Hematopoietic multipotent progenitor cell treated with erythropoietin and hydrocortisone succinate and interleukin-3 and kit ligand, for 4 days (in vitro differentiated cells): Measurements from ENCODE around the gene RAB31.
"Not testable (repeated sequence)": the region's sequence is repeated elsewhere in the genome, so short reads cannot be mapped to it uniquely, and the experiment has no call there.

ENCODE experiments used
- DNase-seq: peaks from one replicate; pipeline ENCODE4 v3.0.0-alpha.2; 2015

Gene RAB31

GRCh38 chr18:9869715-9870430 is 161.8 kb downstream of the RAB31 start:
- peak; percentile 90 for DNase-seq

DNA sequence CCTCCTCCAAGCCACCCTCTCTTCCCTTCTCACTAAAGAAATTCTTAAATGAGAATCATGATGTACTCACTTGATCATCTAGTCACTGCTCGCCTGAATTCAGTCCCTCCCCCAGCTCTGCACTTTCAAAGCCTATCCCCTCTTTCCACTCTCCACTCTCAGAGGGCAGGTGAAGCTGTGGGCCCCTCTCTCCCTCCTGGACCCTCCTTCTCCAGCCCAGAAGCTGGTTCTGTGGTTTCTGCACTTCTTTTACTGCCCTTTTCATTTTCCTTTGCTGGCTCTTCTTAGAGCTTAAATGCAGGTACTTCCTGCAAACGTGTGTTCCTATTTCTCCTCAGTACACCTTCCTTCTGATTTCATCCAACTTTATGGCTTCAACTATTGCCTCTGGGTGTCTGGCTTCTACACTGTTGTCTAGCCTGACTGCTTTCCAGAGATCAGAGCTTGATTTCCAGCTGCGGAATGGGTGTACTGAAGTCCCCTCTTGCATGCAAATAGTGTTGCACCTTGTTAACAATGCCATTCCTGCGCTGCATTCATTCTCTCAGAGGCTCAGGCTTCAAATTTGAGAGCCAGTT is 162.4 kb downstream of the RAB31 start:
- DNase-seq: no peak

DNA sequence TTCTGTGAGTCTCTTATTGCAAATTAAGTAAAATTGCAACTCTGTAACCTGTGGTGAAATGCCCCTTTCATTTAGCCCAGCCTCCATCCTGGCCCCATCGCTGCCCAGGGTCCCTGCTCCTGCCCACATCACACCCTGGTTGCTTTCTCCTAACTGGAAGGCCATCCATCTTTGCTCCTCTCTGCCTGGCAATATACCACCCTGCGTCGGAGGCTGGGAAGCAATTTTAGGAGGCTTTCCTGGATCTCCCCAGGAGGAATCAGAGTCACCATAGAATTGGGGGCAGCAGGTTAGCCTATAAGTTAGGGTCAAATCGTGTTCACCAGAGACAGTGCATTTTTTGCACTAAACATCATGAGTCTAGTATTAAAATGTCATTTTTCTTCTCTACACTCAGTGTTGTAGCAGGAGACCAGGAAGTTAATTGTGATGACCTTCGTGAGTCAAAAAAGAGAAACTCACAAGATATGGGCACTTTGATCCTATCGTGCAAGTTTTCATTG is 163.2 kb downstream of the RAB31 start:
- DNase-seq: no peak

DNA sequence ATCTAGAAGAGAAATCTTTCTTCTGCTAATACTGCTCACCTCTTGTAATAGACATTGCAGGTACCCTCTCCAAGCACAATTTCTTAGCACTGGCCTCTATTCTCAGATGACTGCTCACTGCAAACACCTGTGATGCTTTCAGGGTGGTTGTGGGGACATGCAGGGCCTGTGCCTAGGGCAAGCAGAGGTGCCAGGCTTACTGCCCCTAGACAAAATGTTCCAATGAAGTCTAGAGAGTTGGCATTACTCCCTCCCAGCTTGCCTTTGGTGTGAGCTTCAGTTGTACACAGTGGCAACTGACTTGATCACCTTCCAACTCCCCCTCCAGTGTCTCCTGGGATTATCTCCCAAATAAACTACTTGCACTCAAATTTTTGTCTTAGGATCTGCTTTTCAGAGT is 164.7 kb downstream of the RAB31 start:
- DNase-seq: no peak

- DNase-seq: no peak
Observed at GRCh38 chr18:9874728-9875127, 166.6 kb downstream of the RAB31 start.

DNA sequence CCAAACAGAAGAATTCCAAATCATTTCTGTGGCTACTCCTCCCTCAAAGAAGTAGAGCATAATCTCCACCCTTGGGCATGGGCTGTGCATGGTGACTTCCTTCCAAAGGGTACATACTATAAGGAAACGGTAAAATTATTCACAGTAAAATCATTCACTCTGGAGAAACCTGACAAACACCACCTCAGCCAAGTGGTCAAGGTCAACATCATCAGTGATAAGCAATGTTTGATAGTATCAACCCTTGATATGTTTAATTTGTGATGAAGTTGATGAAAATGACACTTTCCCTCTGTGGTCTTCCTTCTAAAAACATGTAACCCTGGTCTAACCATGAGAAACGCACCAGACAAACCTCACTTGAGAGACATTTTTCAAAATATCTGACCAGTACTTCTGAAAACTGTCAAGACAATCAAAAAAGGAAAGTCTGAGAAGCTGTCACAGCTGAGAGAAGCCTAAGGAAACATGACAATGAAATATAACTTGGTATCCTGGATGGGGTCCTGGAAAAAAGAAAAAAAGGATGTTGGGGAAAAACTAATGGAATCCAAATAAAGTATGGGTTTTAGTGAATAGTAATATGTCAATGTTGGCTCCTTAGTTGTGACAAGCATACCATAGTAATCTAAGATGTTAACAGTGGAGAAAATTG is 168.2 kb downstream of the RAB31 start:
- no peak for DNase-seq

GRCh38 chr18:9876867-9877654 is 169.0 kb downstream of the RAB31 start:
- DNase-seq: peak; percentile 96

- no peak for DNase-seq
Observed at GRCh38 chr18:9877655-9878014, 169.5 kb downstream of the RAB31 start.

- DNase-seq: no peak
Observed at GRCh38 chr18:9878095-9878494, 170.0 kb downstream of the RAB31 start.

DNA sequence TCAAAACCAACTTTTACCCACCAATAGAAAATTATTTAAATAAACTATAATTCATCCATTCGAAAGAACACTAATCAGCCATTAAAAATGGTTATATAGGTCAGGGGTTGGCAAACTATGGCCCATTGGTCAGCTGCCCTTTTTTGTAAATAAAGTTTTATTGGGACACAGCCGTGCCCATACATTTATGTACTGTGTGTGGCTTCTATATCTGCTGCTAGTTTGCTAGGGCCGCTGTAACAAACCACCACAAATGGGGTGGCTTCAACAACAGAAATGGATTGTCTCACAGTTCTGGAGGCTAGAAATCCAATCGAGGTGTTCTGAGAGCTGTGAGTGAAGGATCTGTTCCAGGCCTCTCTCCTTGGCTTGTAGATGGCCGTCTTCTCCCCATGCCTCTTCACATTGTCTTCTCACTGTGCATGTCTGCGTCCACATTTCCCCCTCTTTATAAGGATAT is 170.7 kb downstream of the RAB31 start:
- no peak for DNase-seq

DNA sequence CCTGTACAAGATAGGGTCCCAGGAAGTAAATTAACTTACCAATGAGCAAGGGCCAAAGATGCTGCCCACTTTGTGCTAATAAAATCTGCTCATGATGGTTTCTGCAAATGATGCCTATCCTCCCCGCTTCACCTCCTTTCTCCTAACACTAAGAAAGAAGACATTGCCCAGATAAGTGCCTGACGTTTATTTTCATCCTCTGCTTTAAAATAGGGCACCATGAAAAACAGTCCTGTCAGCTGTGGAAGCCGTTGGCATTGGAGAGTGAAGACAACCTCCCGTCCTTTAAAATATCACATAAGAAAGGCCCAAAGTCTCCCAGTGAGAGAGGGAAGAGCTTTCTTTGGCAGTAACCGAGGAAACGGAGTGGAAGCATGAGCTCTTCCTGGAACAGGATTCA is 176.0 kb downstream of the RAB31 start:
- DNase-seq: no peak

GRCh38 chr18:9884532-9885140 is 176.5 kb downstream of the RAB31 start:
- DNase-seq: no peak

DNA sequence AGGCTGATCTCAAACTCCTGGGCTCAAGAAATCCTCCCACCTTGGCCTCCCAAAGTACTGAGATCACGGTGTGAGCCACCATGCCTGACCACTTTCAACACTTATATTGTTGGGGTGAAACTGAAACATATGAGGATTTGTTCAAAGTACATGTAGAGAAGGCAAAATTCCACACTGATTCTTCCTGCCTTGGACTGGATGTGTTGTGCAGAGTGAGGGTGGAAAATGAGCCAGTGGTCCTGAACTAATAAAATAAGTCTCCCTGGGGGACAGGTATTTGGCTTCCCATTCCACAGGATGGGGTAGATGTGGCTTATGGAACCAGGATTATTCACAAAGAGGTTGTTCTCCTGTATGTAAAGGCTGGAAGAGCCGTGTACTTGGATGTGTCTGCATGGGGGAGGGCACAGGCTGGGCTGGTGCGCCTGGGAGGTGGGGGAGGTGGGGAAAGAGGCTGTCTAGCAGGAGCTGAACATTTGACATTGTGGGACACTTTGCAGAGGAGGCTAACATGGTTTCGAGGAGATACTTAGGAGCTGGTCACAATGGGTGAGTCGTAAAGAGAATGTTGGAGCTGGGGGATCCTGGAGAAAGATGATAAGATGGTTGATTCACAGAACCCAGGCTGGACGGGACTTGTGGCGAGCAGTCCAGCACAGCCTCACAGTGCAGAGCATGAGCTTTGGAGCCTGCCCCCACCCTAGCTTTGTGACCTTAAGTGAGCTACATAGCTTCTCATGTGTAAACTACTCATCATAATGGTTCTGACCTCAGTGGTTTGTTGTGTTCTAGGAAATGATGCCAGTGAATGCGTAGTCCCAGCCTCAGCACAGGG is 177.3 kb downstream of the RAB31 start, which contains the start of gene TXNDC2:
TXNDC2 (plus strand) TSS at position 804 of the 835 bp plus-strand sequence. CDS start 708 bp downstream, outside the sequence.
- DNase-seq: peak; percentile 80

DNA sequence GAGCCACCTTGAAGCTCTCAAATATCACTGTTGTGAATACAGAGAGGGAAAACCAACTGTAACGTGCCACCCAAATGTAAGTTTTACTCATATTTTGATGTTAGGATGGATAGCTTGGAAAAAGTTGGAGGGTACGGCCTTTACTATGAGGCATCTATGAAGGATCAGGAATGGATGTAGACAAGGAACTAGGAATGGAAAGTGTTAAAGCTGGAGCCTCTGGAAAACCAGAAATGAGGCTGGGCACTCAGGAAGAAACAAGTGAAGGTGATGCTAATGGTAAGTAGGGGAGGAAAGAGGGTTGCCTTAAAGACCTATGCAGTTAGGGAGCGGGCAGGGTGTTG is 177.9 kb downstream of the RAB31 start:
- DNase-seq: no peak

DNA sequence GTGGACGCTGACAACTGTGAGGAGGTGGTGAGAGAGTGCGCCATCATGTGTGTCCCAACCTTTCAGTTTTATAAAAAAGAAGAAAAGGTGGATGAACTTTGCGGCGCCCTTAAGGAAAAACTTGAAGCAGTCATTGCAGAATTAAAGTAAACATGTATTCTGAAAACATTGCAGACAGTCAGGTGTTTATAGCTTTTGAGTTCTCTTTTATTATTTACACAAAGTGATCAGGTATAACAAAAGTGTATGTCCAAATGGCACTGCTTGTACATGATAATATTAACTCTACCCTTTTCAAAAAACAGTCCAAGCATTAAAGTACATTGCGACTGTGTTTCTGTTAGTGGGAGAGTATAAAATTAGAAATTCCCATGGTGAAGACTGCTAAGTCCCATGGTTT is 179.9 kb downstream of the RAB31 start:
- DNase-seq: no peak

DNA sequence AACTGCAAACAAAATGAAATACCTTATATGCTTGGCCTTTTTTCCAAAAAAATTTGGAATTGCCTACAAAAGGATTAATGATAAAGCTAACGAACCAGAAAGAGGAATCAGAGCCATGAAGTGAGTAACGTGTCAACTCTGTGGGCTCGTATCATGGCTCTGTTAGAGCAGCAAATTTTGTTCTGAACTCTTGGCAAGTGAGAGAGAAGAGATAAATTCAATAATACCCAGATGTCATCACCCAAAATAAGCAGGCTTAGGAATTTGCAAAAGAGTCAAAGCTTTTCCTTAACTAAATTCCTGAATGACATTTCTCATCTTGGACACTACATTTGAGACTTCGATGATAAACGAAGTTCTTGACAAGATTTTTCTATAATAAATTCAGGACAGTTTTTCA is 182.1 kb downstream of the RAB31 start:
- DNase-seq: no peak

DNA sequence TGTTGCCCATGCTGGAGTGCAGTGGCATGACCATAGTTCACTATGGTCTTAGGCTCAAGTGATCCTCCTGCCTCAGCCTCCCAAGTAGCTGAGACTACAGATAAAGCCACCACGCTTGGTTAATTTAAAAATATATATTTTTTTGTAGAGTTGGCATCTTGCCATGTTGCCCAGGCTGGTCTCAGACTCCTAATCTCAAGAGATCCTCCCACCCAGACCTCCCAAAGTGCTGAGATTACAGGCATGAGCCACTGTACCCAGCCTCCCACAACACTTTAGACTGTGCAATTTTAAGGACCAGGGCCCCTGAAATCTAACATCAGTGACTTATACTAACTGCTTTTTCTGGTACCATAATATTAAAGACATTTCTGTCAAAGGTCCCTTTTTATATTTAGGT is 182.9 kb downstream of the RAB31 start:
- peak; percentile 78 for DNase-seq

DNA sequence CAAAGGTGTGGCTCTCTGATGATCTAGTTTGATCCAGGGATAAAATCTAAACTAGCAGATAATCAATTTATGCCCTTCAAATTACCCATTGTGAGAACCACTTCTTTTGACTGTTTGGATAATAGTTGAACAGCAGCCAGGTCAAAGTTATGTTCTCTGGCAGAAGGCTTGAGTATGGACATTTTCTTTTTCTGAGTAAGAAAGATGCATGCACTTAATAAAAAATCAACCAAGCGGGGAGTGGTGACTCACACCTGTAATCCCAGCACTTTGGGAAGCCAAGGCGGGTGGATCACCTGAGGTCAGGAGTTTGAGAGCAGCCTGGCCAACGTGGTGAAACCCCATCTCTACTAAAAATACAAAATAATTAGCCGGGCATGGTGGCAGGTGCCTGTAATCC is 183.4 kb downstream of the RAB31 start:
- not testable (repeated sequence) for DNase-seq

GRCh38 chr18:9894454-9895068 is 186.5 kb downstream of the RAB31 start:
- no peak for DNase-seq

GRCh38 chr18:9897129-9897528 is 189.0 kb downstream of the RAB31 start:
- DNase-seq: no peak

GRCh38 chr18:9897787-9898291 is 189.7 kb downstream of the RAB31 start:
- not testable (repeated sequence) for DNase-seq
